SU-DHL-6 (cell line): ENCODE measurements around the gene DDX42.

ENCODE experiments used
- H2AFZ ChIP-seq: fragments of 200-600 bp; sonication (generic); 2 replicates; pipeline ENCODE4 v1.6.1; 2014; ENCODE audit warnings: low read depth, mild to moderate bottlenecking, moderate library complexity, mixed read lengths, antibody characterized with exemption, low read length; ENCODE audit not compliant: severe bottlenecking
- H3F3A ChIP-seq: fragments of 200-600 bp; shearing (Covaris generic); 2 replicates; pipeline ENCODE4 v1.6.0; 2016; ENCODE audit warnings: antibody characterized with exemption, mild to moderate bottlenecking; ENCODE audit not compliant: insufficient read depth
- H3K27ac ChIP-seq: fragments of 200-600 bp; sonication (generic); 2 replicates; pipeline ENCODE4 v1.5.1; 2016; ENCODE audit warnings: low read depth, mild to moderate bottlenecking, low read length, moderate library complexity, mixed read lengths
- H3K27me3 ChIP-seq: fragments of 200-600 bp; sonication (generic), shearing (Covaris generic); 2 replicates; pipeline ENCODE4 v1.6.0; 2014; ENCODE audit warnings: mild to moderate bottlenecking, low read length
- H3K36me3 ChIP-seq: fragments of 200-600 bp; sonication (generic); 2 replicates; pipeline ENCODE4 v1.6.1; 2014; ENCODE audit warnings: mild to moderate bottlenecking, low read length, mixed read lengths
- H3K4me2 ChIP-seq: fragments of 300-600, 200-600 bp; shearing (Covaris generic), sonication (generic); 2 replicates; pipeline ENCODE4 v1.6.0; 2014; ENCODE audit warnings: low read length, low read depth, mild to moderate bottlenecking; ENCODE audit not compliant: poor library complexity, severe bottlenecking
- H3K4me3 ChIP-seq: fragments of 200-600 bp; sonication (generic); 2 replicates; pipeline ENCODE4 v1.5.1; 2014; ENCODE audit warnings: antibody characterized with exemption, low read length, mild to moderate bottlenecking, mixed read lengths; ENCODE audit not compliant: insufficient read depth, poor library complexity, severe bottlenecking
- H3K79me2 ChIP-seq: fragments of 200-600 bp; sonication (generic); 2 replicates; pipeline ENCODE4 v1.6.1; 2014; ENCODE audit warnings: mild to moderate bottlenecking, low read length, moderate library complexity; ENCODE audit not compliant: insufficient read depth
- H3K9ac ChIP-seq: fragments of 200-600 bp; sonication (generic); 2 replicates; pipeline ENCODE4 v1.7.0; 2014; ENCODE audit warnings: mild to moderate bottlenecking, low read length
- H3K9me2 ChIP-seq: fragments of 200-600 bp; sonication (generic); replicated peaks from 2 replicates; pipeline ENCODE4 v1.6.1; 2014; ENCODE audit warnings: low read length; ENCODE audit not compliant: insufficient read depth
- H3K9me3 ChIP-seq: fragments of 200-600 bp; sonication (generic); 2 replicates; pipeline ENCODE4 v1.6.1; 2014; ENCODE audit warnings: low read length, mixed read lengths; ENCODE audit not compliant: insufficient read depth
- H4K20me1 ChIP-seq: fragments of 200-600 bp; sonication (generic); 2 replicates; pipeline ENCODE4 v1.6.1; 2014; ENCODE audit warnings: low read depth, mild to moderate bottlenecking, antibody characterized with exemption, low read length, moderate library complexity, mixed read lengths
- EZH2phosphoT487 ChIP-seq: fragments of 200-600 bp; sonication (generic), shearing (Covaris generic); conservative IDR thresholded peaks from 2 replicates; pipeline ENCODE4 v1.6.1; 2018; ENCODE audit warnings: mild to moderate bottlenecking, antibody characterized with exemption, low read length, moderate library complexity, mixed read lengths
- TF ChIP-seq, protein P1 (sequence below): fragments of 200-600 bp; sonication (generic); IDR thresholded peaks from one replicate; pipeline ENCODE4 v1.5.1; 2017; ENCODE audit warnings: antibody characterized with exemption, mild to moderate bottlenecking, low read length, moderate library complexity; ENCODE audit not compliant: insufficient read depth, poor library complexity, severe bottlenecking

DDX42 gene

DNA sequence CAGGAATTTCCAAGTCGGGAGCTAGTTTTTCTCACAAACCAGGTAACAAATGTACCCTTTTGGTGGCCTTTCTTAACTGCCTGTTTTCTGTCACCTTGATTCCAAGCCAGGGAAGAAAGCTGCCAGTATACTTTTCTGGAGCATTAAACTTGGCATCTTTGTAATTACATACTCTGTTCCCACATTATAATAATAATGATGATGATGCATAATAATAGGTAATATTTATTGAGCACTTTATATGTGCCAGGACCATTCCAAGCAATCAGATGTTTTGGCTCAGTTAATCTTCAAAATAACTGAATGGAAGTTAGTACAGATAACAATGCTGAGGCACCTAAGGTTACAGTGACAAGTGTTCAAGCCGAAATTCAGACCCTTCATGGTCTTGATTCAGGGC, 42.2 kb downstream of the DDX42 start:
- Histone ChIP-seq H4K20me1 (no peaks in the 10 kb centered on the region), H3K9me2 (no peaks in the 10 kb centered on the region), H3K36me3 (peaks cover 57% of the 10 kb centered on the region), H3F3A (peaks cover 27% of the 10 kb centered on the region), H3K9me3 (no peaks in the 10 kb centered on the region), H3K27ac (no peak overlapping the region), H3K9ac (no peak overlapping the region), H3K79me2 (no peaks in the 10 kb centered on the region), H3K4me3 (no peak overlapping the region), H3K4me2 (no peak overlapping the region), H3K27me3 (no peaks in the 10 kb centered on the region), H2AFZ (no peak overlapping the region)
- no peak for TF ChIP-seq EZH2phosphoT487
- TF ChIP-seq, protein P1, sequence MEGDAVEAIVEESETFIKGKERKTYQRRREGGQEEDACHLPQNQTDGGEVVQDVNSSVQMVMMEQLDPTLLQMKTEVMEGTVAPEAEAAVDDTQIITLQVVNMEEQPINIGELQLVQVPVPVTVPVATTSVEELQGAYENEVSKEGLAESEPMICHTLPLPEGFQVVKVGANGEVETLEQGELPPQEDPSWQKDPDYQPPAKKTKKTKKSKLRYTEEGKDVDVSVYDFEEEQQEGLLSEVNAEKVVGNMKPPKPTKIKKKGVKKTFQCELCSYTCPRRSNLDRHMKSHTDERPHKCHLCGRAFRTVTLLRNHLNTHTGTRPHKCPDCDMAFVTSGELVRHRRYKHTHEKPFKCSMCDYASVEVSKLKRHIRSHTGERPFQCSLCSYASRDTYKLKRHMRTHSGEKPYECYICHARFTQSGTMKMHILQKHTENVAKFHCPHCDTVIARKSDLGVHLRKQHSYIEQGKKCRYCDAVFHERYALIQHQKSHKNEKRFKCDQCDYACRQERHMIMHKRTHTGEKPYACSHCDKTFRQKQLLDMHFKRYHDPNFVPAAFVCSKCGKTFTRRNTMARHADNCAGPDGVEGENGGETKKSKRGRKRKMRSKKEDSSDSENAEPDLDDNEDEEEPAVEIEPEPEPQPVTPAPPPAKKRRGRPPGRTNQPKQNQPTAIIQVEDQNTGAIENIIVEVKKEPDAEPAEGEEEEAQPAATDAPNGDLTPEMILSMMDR: no peak

- peaks cover 54% of the 10 kb centered on the region for H3K36me3 ChIP-seq
- H2AFZ ChIP-seq: no peak overlapping the region
- TF ChIP-seq EZH2phosphoT487: no peak
- TF ChIP-seq, protein P1: no peak
- H3K27me3 ChIP-seq: no peaks in the 10 kb centered on the region
- H3K79me2 ChIP-seq: peaks cover 2% of the 10 kb centered on the region; the same call in 1 of the 2 replicates
- peaks cover 27% of the 10 kb centered on the region for H3F3A ChIP-seq
- H4K20me1 ChIP-seq: no peaks in the 10 kb centered on the region
- H3K4me2 ChIP-seq: no peak overlapping the region
- no peaks in the 10 kb centered on the region for H3K9me3 ChIP-seq
- H3K9ac ChIP-seq: no peak overlapping the region
- H3K9me2 ChIP-seq: no peaks in the 10 kb centered on the region
- no peak overlapping the region for H3K27ac ChIP-seq
- no peak overlapping the region for H3K4me3 ChIP-seq
Observed at GRCh38 chr17:63816669-63817068, 42.7 kb downstream of the DDX42 start.

- Histone ChIP-seq H3F3A (peaks cover 27% of the 10 kb centered on the region), H2AFZ (no peak overlapping the region), H4K20me1 (no peaks in the 10 kb centered on the region; the same call in 1 of the 2 replicates), H3K4me3 (no peak overlapping the region), H3K4me2 (no peak overlapping the region), H3K79me2 (peaks cover 4% of the 10 kb centered on the region; the same call in 1 of the 2 replicates), H3K9me3 (no peaks in the 10 kb centered on the region), H3K27me3 (no peaks in the 10 kb centered on the region), H3K9ac (no peak overlapping the region), H3K36me3 (peaks cover 51% of the 10 kb centered on the region), H3K9me2 (no peaks in the 10 kb centered on the region), H3K27ac (no peak overlapping the region)
- TF ChIP-seq EZH2phosphoT487: no peak
- TF ChIP-seq, protein P1: no peak
Observed at GRCh38 chr17:63817736-63818385, 43.9 kb downstream of the DDX42 start.
